Fibroblast of skin of right biceps (primary cell): ENCODE results near the gene RHNO1.

Source experiments
- DNase-seq: peaks from one replicate; pipeline ENCODE4 v3.0.0-alpha.2; 2013

RHNO1 gene

GRCh38 chr12:2877047-2877952 is at the start of gene RHNO1, which contains the start of gene FOXM1:
TSS of gene RHNO1 (plus strand) at chr12:2877223. CDS start at chr12:2885367, 8,144 bp downstream.
TSS of gene FOXM1 (minus strand) at chr12:2877174. CDS start at chr12:2874478, 2,696 bp downstream.
- DNase-seq: peak; percentile 89

- no peak for DNase-seq
Measured at GRCh38 chr12:2829275-2829674, 47.7 kb upstream of the RHNO1 start.

GRCh38 chr12:2832550-2833127 is 44.4 kb upstream of the RHNO1 start:
- no peak for DNase-seq

GRCh38 chr12:2833327-2833726 is 43.7 kb upstream of the RHNO1 start:
- DNase-seq: no peak

GRCh38 chr12:2833810-2834209 is 43.2 kb upstream of the RHNO1 start:
- no peak for DNase-seq

GRCh38 chr12:2834581-2835491 is 42.2 kb upstream of the RHNO1 start, which contains the start of gene NRIP2:
TSS of gene NRIP2 (minus strand) at chr12:2835035. CDS start at chr12:2834983, 52 bp downstream.
- DNase-seq: peak; percentile 41

GRCh38 chr12:2835691-2836403 is 41.2 kb upstream of the RHNO1 start:
- DNase-seq: no peak

GRCh38 chr12:2836574-2836973 is 40.4 kb upstream of the RHNO1 start:
- no peak for DNase-seq

GRCh38 chr12:2841056-2841650 is 35.9 kb upstream of the RHNO1 start:
- DNase-seq: no peak

- DNase-seq: no peak
Measured at GRCh38 chr12:2842948-2843347, 34.1 kb upstream of the RHNO1 start.

GRCh38 chr12:2844786-2845185 is 32.2 kb upstream of the RHNO1 start:
- DNase-seq: peak; percentile 42

GRCh38 chr12:2845280-2845679 is 31.7 kb upstream of the RHNO1 start:
- peak; percentile 88 for DNase-seq

- no peak for DNase-seq
Measured at GRCh38 chr12:2851931-2852330, 25.1 kb upstream of the RHNO1 start.

GRCh38 chr12:2853626-2854025 is 23.4 kb upstream of the RHNO1 start:
- DNase-seq: peak; percentile 80

GRCh38 chr12:2854669-2855453 is 22.2 kb upstream of the RHNO1 start:
- DNase-seq: no peak

GRCh38 chr12:2855546-2855945 is 21.5 kb upstream of the RHNO1 start:
- DNase-seq: no peak

GRCh38 chr12:2856051-2856450 is 21.0 kb upstream of the RHNO1 start:
- DNase-seq: no peak

GRCh38 chr12:2857021-2857431 is 20.0 kb upstream of the RHNO1 start, which contains the start of gene TEX52:
TSS of gene TEX52 (minus strand) at chr12:2857039. CDS start at chr12:2857026, 13 bp downstream.
- DNase-seq: no peak

- no peak for DNase-seq
Measured at GRCh38 chr12:2857576-2857975, 19.4 kb upstream of the RHNO1 start.

GRCh38 chr12:2858334-2858733 is 18.7 kb upstream of the RHNO1 start:
- no peak for DNase-seq

- DNase-seq: no peak
Measured at GRCh38 chr12:2858944-2859421, 18.0 kb upstream of the RHNO1 start.
